SK-N-MC (cell line): Measurements from ENCODE around the gene STK11.
A peak's percentile ranks its signal among the peaks of the same experiment; 100 is the strongest.

Experiments used
- EZH2 ChIP-seq: fragments of 200-600 bp; sonication (generic); IDR thresholded peaks from one replicate; pipeline ENCODE4 v1.6.1; 2017; ENCODE audit warnings: antibody characterized with exemption
- FOXP2 ChIP-seq: optimal IDR thresholded peaks from 2 replicates; pipeline ENCODE3; 2011; ENCODE audit warnings: mild to moderate bottlenecking, moderate library complexity; ENCODE audit not compliant: insufficient read depth; ENCODE audit errors: extremely low read length, control extremely low read depth
- POLR2AphosphoS5 ChIP-seq: IDR thresholded peaks from 2 replicates; pipeline ENCODE4 v1.6.1; 2012; ENCODE audit warnings: mild to moderate bottlenecking, low read depth, low read length, borderline replicate concordance

GRCh38 chr19:1275976-1276627 lies 70.5 kb downstream of the STK11 start:
- TF ChIP-seq EZH2, result no peak
- TF ChIP-seq POLR2AphosphoS5, result 0 out of 2 replicates have a peak, but pooled peaks have one; percentile 45
- TF ChIP-seq FOXP2, result no peak
